IMR-90 (cell line): ENCODE data around the gene HERPUD1. TPM values are rescaled to one million over a fixed set of nuclear protein-coding genes. Genes with fewer than 3 reads are reported as not detected.
"Not testable (repeated sequence)": the region's sequence is repeated elsewhere in the genome, so short reads cannot be mapped to it uniquely, and the experiment has no call there.

Source experiments
- ATAC-seq: fragments of 200-7000 bp; cut with Tn5 transposase; 2 replicates; pipeline ENCODE4 v1.9.1; 2020; ENCODE audit warnings: low read depth, mild to moderate bottlenecking, moderate library complexity
- BruUV-seq: library from RNA; stranded (reverse); fragments of 400-500 nt; replicated peaks from 2 replicates; lab custom pipeline; 2021; lab: Mats Ljungman, UMichigan
- CTCF ChIA-PET: fragments of 300-600 bp; formaldehyde crosslinking; extraction: SDS; loops from one replicate; lab custom pipeline; 2021; ENCODE audit warnings: antibody characterized with exemption; lab: Yijun Ruan, JAX
- POLR2A ChIA-PET: fragments of 300-600 bp; sonication (Branson Sonifier 250); formaldehyde crosslinking; loops from one replicate; lab custom pipeline; 2022; ENCODE audit warnings: antibody characterized with exemption; ENCODE audit not compliant: unreplicated experiment; lab: Charles Lee
- DNase-seq: peaks from one replicate; pipeline ENCODE4 v3.0.0; 2013
- H2AFZ ChIP-seq: replicated peaks from 2 replicates; pipeline ENCODE3; 2013; ENCODE audit warnings: low read length, mild to moderate bottlenecking; ENCODE audit not compliant: poor library complexity
- H2AK5ac ChIP-seq: 2 replicates; pipeline ENCODE4 v1.6.1; 2013; ENCODE audit warnings: low read depth, low read length, inconsistent platforms
- H2AK9ac ChIP-seq: replicated peaks from 2 replicates; pipeline ENCODE3; 2013; ENCODE audit warnings: mild to moderate bottlenecking, low read depth, low read length, moderate library complexity; ENCODE audit not compliant: poor library complexity
- H2BK120ac ChIP-seq: 2 replicates; pipeline ENCODE4 v1.6.1; 2013; ENCODE audit warnings: low read depth, low read length, inconsistent platforms
- H2BK15ac ChIP-seq: 3 replicates; pipeline ENCODE4 v1.6.1; 2013; ENCODE audit warnings: low read depth, low read length, inconsistent platforms
- H2BK20ac ChIP-seq: 2 replicates; pipeline ENCODE4 v1.6.1; 2013; ENCODE audit warnings: low read depth, mild to moderate bottlenecking, inconsistent platforms, low read length, moderate library complexity
- H2BK5ac ChIP-seq: 2 replicates; pipeline ENCODE4 v1.6.1; 2013; ENCODE audit warnings: mild to moderate bottlenecking, low read depth, low read length, inconsistent platforms; ENCODE audit not compliant: poor library complexity, severe bottlenecking
- H3K14ac ChIP-seq: replicated peaks from 2 replicates; pipeline ENCODE4 v1.6.1; 2013; ENCODE audit warnings: low read depth, low read length, inconsistent platforms
- H3K18ac ChIP-seq: 2 replicates; pipeline ENCODE4 v1.6.1; 2013; ENCODE audit warnings: low read depth, low read length, control low read depth
- H3K23ac ChIP-seq: 2 replicates; pipeline ENCODE4 v1.6.1; 2013; ENCODE audit warnings: low read depth, low read length, inconsistent platforms
- H3K27ac ChIP-seq: 2 replicates; pipeline ENCODE4 v1.5.1; 2013; ENCODE audit warnings: mild to moderate bottlenecking, control low read depth, low read length; ENCODE audit not compliant: insufficient read depth
- H3K27me3 ChIP-seq: 2 replicates; pipeline ENCODE4 v1.6.1; 2013; ENCODE audit warnings: low read length; ENCODE audit not compliant: control insufficient read depth, insufficient read depth
- H3K36me3 ChIP-seq: 2 replicates; pipeline ENCODE4 v1.6.1; 2013; ENCODE audit warnings: low read length, mixed read lengths; ENCODE audit not compliant: control insufficient read depth, insufficient read depth
- H3K4ac ChIP-seq: 2 replicates; pipeline ENCODE4 v1.6.1; 2013; ENCODE audit warnings: low read depth, low read length, inconsistent platforms
- H3K4me1 ChIP-seq: 2 replicates; pipeline ENCODE4 v1.6.1; 2013; ENCODE audit warnings: low read length, mixed read lengths; ENCODE audit not compliant: control insufficient read depth, insufficient read depth
- H3K4me2 ChIP-seq: 2 replicates; pipeline ENCODE4 v1.6.1; 2013; ENCODE audit warnings: low read depth, mild to moderate bottlenecking, control low read depth, low read length, moderate library complexity
- H3K4me3 ChIP-seq: 2 replicates; pipeline ENCODE4 v1.5.1; 2013; ENCODE audit warnings: low read depth, mild to moderate bottlenecking, control low read depth, low read length, moderate library complexity; ENCODE audit not compliant: insufficient read depth
- H3K56ac ChIP-seq: 2 replicates; pipeline ENCODE4 v1.6.1; 2013; ENCODE audit warnings: low read length, inconsistent platforms; ENCODE audit not compliant: insufficient read depth; ENCODE audit errors: extremely low read depth
- H3K79me1 ChIP-seq, 2 experiments: 2 replicates each; pipeline ENCODE4 v1.6.1; 2013; ENCODE audit warnings: low read length in 2 of 2, inconsistent platforms in 1 of 2, low read depth in 1 of 2
- H3K9ac ChIP-seq: 2 replicates; pipeline ENCODE4 v1.6.1; 2013; ENCODE audit warnings: low read depth, low read length, control low read depth
- H3K9me1 ChIP-seq: 2 replicates; pipeline ENCODE4 v1.6.1; 2013; ENCODE audit warnings: low read length, inconsistent platforms; ENCODE audit not compliant: insufficient read depth
- H3K9me3 ChIP-seq: 2 replicates; pipeline ENCODE4 v1.6.1; 2013; ENCODE audit warnings: low read length; ENCODE audit not compliant: control insufficient read depth, insufficient read depth
- H4K20me1 ChIP-seq: 2 replicates; pipeline ENCODE4 v1.6.1; 2013; ENCODE audit warnings: low read length, inconsistent platforms; ENCODE audit not compliant: insufficient read depth
- H4K5ac ChIP-seq: 2 replicates; pipeline ENCODE4 v1.6.1; 2013; ENCODE audit warnings: mild to moderate bottlenecking, low read depth, low read length, control low read depth
- H4K8ac ChIP-seq, 2 experiments: 2 replicates each; pipeline ENCODE4 v1.6.1; 2013; ENCODE audit warnings: low read depth in 2 of 2, low read length in 2 of 2, control low read depth in 1 of 2, inconsistent platforms in 1 of 2
- H4K91ac ChIP-seq: 2 replicates; pipeline ENCODE4 v1.6.1; 2013; ENCODE audit warnings: low read depth, low read length, inconsistent platforms; ENCODE audit not compliant: insufficient read depth
- WGBS, 2 experiments: methylation state at CpG; one replicate each; pipeline versions ENCODE4 v1.1.5 to v1.1.7; 2013; ENCODE audit warnings: missing lambda C conversion rate in 2 of 2; ENCODE audit not compliant: insufficient read length in 1 of 2; ENCODE audit errors: extremely low coverage in 2 of 2; 5-methylcytosine and 5-hydroxymethylcytosine counted together
- dilution Hi-C: fragments of 300-500 bp; cut with HindIII; formaldehyde crosslinking; loops from one replicate; pipeline ENCODE4 v1.14.3; 2018; ENCODE audit warnings: low sequenced_read_pairs; ENCODE audit not compliant: unreplicated experiment
- in situ Hi-C: fragments of 300-500 bp; cut with MboI; formaldehyde crosslinking; loops from 3 replicates; pipeline ENCODE4 v1.14.3; 2019; ENCODE audit warnings: low sequenced_read_pairs, inconsistent platforms, mixed read lengths
- intact Hi-C: fragments of 100-400 bp; cut with micrococcal nuclease; formaldehyde crosslinking; loops from 2 replicates; pipeline ENCODE4 v1.10.0; 2022
- polyA plus RNA-seq, 3 experiments: library from polyadenylated mRNA; depleted of rRNA; stranded (reverse); fragments of >200 nt; gene quantifications; 2 replicates each; pipeline ENCODE4 v1.2.3, GENCODE V29; 2012; ENCODE audit warnings: low replicate concordance in 1 of 3
- total RNA-seq: library from RNA; depleted of rRNA; stranded (reverse); fragments of >200 nt; gene quantifications from 2 replicates; pipeline ENCODE4 v1.2.3, GENCODE V29; 2012

HERPUD1 gene
- total and polyA plus RNA-seq, 2 of the 4 experiments (the other 2 are of a cell fraction), result 130 to 148 TPM

DNA sequence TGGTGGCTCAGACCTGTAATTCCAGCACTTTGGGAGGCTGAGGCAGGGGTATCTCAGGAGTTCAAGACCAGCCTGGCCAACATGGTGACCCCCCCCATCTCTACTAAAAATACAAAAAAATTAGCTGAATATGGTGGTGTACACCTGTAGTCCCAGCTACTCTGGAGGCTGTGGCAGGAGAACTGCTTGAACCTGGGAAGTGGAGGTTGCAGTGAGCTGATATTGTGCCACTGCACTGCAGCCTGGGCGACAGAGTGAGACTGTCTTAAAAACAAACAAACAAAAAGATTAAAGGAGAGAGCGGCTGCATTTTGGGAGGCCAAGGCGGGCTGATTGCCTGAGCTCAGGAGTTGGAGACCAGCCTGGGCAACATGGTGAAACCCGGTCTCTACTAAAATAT, 55.0 kb downstream of the HERPUD1 start:
- H2BK20ac ChIP-seq, H4K5ac ChIP-seq, ATAC-seq, POLR2A ChIA-PET, intact Hi-C loops, H4K8ac ChIP-seq, H3K4ac ChIP-seq, H2AK5ac ChIP-seq, H3K14ac ChIP-seq, dilution Hi-C loops, BruUV-seq, H2BK120ac ChIP-seq, H3K9me3 ChIP-seq, H3K56ac ChIP-seq, H2BK5ac ChIP-seq, DNase-seq, H3K4me2 ChIP-seq, CTCF ChIA-PET, H3K9ac ChIP-seq, H3K27ac ChIP-seq, H3K18ac ChIP-seq, H3K27me3 ChIP-seq, in situ Hi-C loops, H3K36me3 ChIP-seq, H4K91ac ChIP-seq, H2AFZ ChIP-seq, H2BK15ac ChIP-seq, H2AK9ac ChIP-seq, H3K23ac ChIP-seq, H4K20me1 ChIP-seq, H3K4me3 ChIP-seq: not testable (repeated sequence)
- Histone ChIP-seq H3K79me1 (peaks cover 18 to 54% of the 10 kb centered on the region in 2 experiments), H3K9me1 (peaks cover 23% of the 10 kb centered on the region), H3K4me1 (peaks cover 26% of the 10 kb centered on the region)
- WGBS, 2 experiments, result 100% methylated on average over 2 of the region's 4 CpGs; no CpG with 5 or more reads in 1 of the 2 experiments
